ENCODE measurements around the gene ALG6.
"Not testable (repeated sequence)": the region's sequence is repeated elsewhere in the genome, so short reads cannot be mapped to it uniquely, and the experiment has no call there.

Gene ALG6

DNA sequence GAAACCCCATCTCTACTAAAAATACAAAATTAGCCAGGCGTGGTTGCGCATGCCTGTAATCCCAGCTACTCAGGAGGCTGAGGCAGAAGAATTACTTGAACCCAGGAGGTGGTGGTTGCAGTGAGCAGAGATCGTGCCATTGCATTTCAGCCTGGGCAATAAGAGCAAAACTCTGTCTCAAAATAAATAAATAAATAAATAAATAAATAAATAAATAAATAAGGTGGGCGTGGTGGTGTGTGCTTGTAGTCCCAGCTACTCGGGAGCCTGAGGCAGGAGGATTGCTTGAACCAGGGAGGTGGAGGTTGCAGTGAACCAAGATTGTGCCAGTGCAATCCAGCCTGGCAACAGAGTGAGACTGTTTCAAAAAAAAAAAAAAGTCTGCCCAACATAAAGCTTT lies 101.3 kb downstream of the ALG6 start:
- H3K27me3 ChIP-seq (replicated peaks in 2 of 5; ENCODE audit: control insufficient read depth in 4 of 5, insufficient read depth in 5 of 5, low read length in 4 of 5); H3K27ac ChIP-seq (ENCODE audit: insufficient read depth in 1 of 2, low read depth in 1 of 2, low read length in 2 of 2, poor library complexity in 1 of 2, severe bottlenecking in 2 of 2); POLR2A ChIA-PET; H3K4me3 ChIP-seq (ENCODE audit: control insufficient read depth in 1 of 7, extremely low read depth in 1 of 7, insufficient read depth in 4 of 7, low read depth in 2 of 7, low read length in 6 of 7); DNase-seq; H3K9me3 ChIP-seq (ENCODE audit: control extremely low read depth in 1 of 5, control insufficient read depth in 4 of 5, insufficient read depth in 2 of 5, low read depth in 1 of 5, low read length in 4 of 5); H3K36me3 ChIP-seq (ENCODE audit: control insufficient read depth in 4 of 4, insufficient read depth in 4 of 4, low read length in 3 of 4); CTCF ChIA-PET; H3K4me1 ChIP-seq (ENCODE audit: control extremely low read depth in 1 of 4, control insufficient read depth in 4 of 4, insufficient read depth in 4 of 4, low read length in 3 of 4): not testable (repeated sequence)
- 94% methylated on average over 2 of the region's 5 CpGs for WGBS (ENCODE audit: insufficient coverage)

DNA sequence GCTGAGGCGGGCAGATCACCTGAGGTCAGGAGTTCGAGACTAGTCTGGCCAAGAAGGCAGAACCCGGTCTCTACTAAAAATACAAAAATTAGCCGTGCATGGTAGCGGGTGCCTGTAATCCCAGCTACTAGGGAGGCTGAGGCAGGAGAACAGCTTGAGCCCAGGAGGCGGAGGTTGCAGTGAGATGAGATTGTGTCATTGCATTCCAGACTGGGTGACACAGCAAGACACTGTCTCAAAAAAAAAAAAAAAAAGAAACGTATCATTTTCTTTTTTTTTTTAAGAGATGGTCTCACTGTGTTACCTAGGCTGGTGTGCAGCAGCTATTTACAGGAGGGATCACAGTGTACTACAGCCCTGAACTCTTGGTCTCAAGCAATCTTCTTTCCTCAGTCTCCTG lies 108.3 kb downstream of the ALG6 start:
- POLR2A ChIA-PET, result no interaction called here

DNA sequence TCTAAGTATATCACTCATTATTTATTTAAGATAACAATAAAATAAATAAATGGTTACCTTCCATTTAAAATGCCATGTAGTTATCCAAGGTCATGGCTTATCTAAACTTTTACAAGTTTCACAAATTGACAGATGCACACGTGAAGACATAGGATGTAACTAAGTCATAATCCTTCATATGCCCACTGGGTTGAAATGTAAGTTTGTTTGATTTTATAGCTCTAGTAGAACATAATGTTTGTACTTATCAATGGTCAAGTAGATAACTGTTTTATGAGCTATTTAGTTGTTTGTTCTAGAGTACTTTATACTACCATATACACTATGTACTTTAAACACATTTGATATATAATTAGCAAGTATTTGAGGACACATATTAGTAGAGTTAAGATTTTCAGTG lies 112.6 kb downstream of the ALG6 start:
- no peak overlapping the region for H3K27ac ChIP-seq (ENCODE audit: insufficient read depth in 1 of 2, low read depth in 1 of 2, low read length in 2 of 2, poor library complexity in 1 of 2, severe bottlenecking in 2 of 2)
- peaks cover 2 to 10% (median 5%) of the 10 kb centered on the region in 4 experiments for H3K36me3 ChIP-seq (ENCODE audit: control insufficient read depth in 4 of 4, insufficient read depth in 4 of 4, low read length in 3 of 4)
- no peaks in the 10 kb centered on the region for H3K9me3 ChIP-seq (ENCODE audit: control extremely low read depth in 1 of 5, control insufficient read depth in 4 of 5, insufficient read depth in 2 of 5, low read depth in 1 of 5, low read length in 4 of 5)
- no peaks in the 10 kb centered on the region for H3K27me3 ChIP-seq (replicated peaks in 2 of 5; ENCODE audit: control insufficient read depth in 4 of 5, insufficient read depth in 5 of 5, low read length in 4 of 5)
- POLR2A ChIA-PET, result no interaction called here
- CTCF ChIA-PET, result no interaction called here
- H3K4me3 ChIP-seq (ENCODE audit: control insufficient read depth in 1 of 7, extremely low read depth in 1 of 7, insufficient read depth in 4 of 7, low read depth in 2 of 7, low read length in 6 of 7), result no peak overlapping the region
- H3K4me1 ChIP-seq (ENCODE audit: control extremely low read depth in 1 of 4, control insufficient read depth in 4 of 4, insufficient read depth in 4 of 4, low read length in 3 of 4), result no peaks in the 10 kb centered on the region
- WGBS (ENCODE audit: insufficient coverage), result no CpG with 5 or more reads among the region's 1 CpG
- no peak for DNase-seq

More for the DNA sequence above, 108.3 kb downstream of the ALG6 start:
- no peaks in the 10 kb centered on the region for H3K4me1 ChIP-seq (ENCODE audit: control extremely low read depth in 1 of 4, control insufficient read depth in 4 of 4, insufficient read depth in 4 of 4, low read length in 3 of 4)
- H3K36me3 ChIP-seq (ENCODE audit: control insufficient read depth in 4 of 4, insufficient read depth in 4 of 4, low read length in 3 of 4), result peaks cover 0 to 9% (median 6%) of the 10 kb centered on the region in 4 experiments
- CTCF ChIA-PET, result interaction anchor here (2.0 kb wide), 1 partner anchor 9 kb away, joined by 6 read pairs; no protein-coding TSS in a partner anchor
- no peak overlapping the region for H3K27ac ChIP-seq (ENCODE audit: insufficient read depth in 1 of 2, low read depth in 1 of 2, low read length in 2 of 2, poor library complexity in 1 of 2, severe bottlenecking in 2 of 2)
- no peak for DNase-seq
- 96% methylated on average over 7 of the region's 7 CpGs for WGBS (ENCODE audit: insufficient coverage)
- no peaks in the 10 kb centered on the region for H3K9me3 ChIP-seq (ENCODE audit: control extremely low read depth in 1 of 5, control insufficient read depth in 4 of 5, insufficient read depth in 2 of 5, low read depth in 1 of 5, low read length in 4 of 5)
- no peak overlapping the region for H3K4me3 ChIP-seq (ENCODE audit: control insufficient read depth in 1 of 7, extremely low read depth in 1 of 7, insufficient read depth in 4 of 7, low read depth in 2 of 7, low read length in 6 of 7)
- no peaks in the 10 kb centered on the region for H3K27me3 ChIP-seq (replicated peaks in 2 of 5; ENCODE audit: control insufficient read depth in 4 of 5, insufficient read depth in 5 of 5, low read length in 4 of 5)

DNA sequence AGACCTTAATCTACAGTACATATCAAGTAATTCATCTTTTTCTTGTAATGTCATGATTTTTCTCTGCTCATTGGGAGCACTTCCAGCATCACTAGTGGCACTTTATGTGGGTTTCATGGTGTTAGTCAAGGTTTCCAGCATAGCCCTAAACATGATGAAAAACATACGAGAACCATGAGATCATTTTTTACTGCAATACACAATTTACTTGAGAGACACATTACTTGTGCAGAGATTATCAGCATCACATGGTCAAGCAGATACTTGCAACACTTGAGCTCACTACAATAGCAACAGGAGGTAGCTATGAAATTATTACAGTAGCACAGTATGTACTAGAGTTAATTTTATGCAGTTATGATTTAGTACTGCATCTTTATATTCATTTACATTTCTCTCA lies 119.2 kb downstream of the ALG6 start:
- H3K4me1 ChIP-seq (ENCODE audit: control extremely low read depth in 1 of 4, control insufficient read depth in 4 of 4, insufficient read depth in 4 of 4, low read length in 3 of 4), result no peaks in the 10 kb centered on the region
- ChIA-PET POLR2A (no interaction called here), CTCF (interaction anchor here (1.3 kb wide), 1 partner anchor 10 kb away, joined by 4 read pairs; no protein-coding TSS in a partner anchor)
- no peaks in the 10 kb centered on the region for H3K27me3 ChIP-seq (replicated peaks in 2 of 5; ENCODE audit: control insufficient read depth in 4 of 5, insufficient read depth in 5 of 5, low read length in 4 of 5)
- no CpG with 5 or more reads among the region's 1 CpG for WGBS (ENCODE audit: insufficient coverage)
- DNase-seq, result no peak
- H3K4me3 ChIP-seq (ENCODE audit: control insufficient read depth in 1 of 7, extremely low read depth in 1 of 7, insufficient read depth in 4 of 7, low read depth in 2 of 7, low read length in 6 of 7), result no peak overlapping the region
- peaks cover 0 to 2% (median 2%) of the 10 kb centered on the region in 4 experiments for H3K36me3 ChIP-seq (ENCODE audit: control insufficient read depth in 4 of 4, insufficient read depth in 4 of 4, low read length in 3 of 4)
- no peak overlapping the region for H3K27ac ChIP-seq (ENCODE audit: insufficient read depth in 1 of 2, low read depth in 1 of 2, low read length in 2 of 2, poor library complexity in 1 of 2, severe bottlenecking in 2 of 2)
- no peaks in the 10 kb centered on the region for H3K9me3 ChIP-seq (ENCODE audit: control extremely low read depth in 1 of 5, control insufficient read depth in 4 of 5, insufficient read depth in 2 of 5, low read depth in 1 of 5, low read length in 4 of 5)

DNA sequence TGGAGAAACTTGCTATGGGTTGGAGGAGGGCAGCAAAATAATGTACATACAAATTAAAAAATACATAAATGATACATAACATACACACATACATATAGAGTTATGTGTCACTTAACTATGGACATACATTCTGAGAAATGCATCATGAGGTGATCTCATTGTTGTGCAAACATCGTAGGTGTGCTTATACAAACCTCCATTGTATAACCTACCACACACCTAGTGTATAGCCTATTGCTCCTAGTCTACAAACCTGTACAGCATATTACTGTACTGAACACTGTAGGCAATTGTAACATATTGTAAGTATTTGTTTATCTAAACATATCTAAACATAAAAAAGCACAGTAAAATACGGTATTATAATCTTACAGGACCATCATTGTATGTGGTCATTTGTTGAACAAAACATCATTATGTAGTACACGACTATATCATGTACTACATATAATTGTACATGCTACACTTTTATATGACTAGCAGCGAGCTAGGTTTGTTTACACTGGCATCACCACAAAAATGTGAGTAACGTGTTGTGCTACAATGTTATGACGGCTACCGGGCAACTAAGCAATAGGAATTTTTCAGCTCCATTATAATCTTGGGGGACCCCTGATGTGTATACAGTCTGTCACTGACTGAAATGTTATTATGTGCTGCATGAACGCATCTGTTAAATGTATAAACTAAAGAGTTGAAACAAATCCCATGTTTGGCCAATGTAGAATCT lies 120.1 kb downstream of the ALG6 start:
- ChIA-PET POLR2A (no interaction called here), CTCF (interaction anchor here (1.3 kb wide), 1 partner anchor 9 kb away, joined by 4 read pairs; no protein-coding TSS in a partner anchor)
- H3K4me3 ChIP-seq (ENCODE audit: control insufficient read depth in 1 of 7, extremely low read depth in 1 of 7, insufficient read depth in 4 of 7, low read depth in 2 of 7, low read length in 6 of 7), result no peak overlapping the region
- peaks cover 0 to 2% (median 0%) of the 10 kb centered on the region in 4 experiments for H3K36me3 ChIP-seq (ENCODE audit: control insufficient read depth in 4 of 4, insufficient read depth in 4 of 4, low read length in 3 of 4)
- no peaks in the 10 kb centered on the region for H3K27me3 ChIP-seq (replicated peaks in 2 of 5; ENCODE audit: control insufficient read depth in 4 of 5, insufficient read depth in 5 of 5, low read length in 4 of 5)
- DNase-seq, result no peak
- no peaks in the 10 kb centered on the region for H3K4me1 ChIP-seq (ENCODE audit: control extremely low read depth in 1 of 4, control insufficient read depth in 4 of 4, insufficient read depth in 4 of 4, low read length in 3 of 4)
- 98% methylated on average over 4 of the region's 8 CpGs for WGBS (ENCODE audit: insufficient coverage)
- no peak overlapping the region for H3K27ac ChIP-seq (ENCODE audit: insufficient read depth in 1 of 2, low read depth in 1 of 2, low read length in 2 of 2, poor library complexity in 1 of 2, severe bottlenecking in 2 of 2)
- H3K9me3 ChIP-seq (ENCODE audit: control extremely low read depth in 1 of 5, control insufficient read depth in 4 of 5, insufficient read depth in 2 of 5, low read depth in 1 of 5, low read length in 4 of 5), result no peaks in the 10 kb centered on the region

All from common myeloid progenitor, CD34-positive (primary cell).